ENCODE measurements around the gene SH3GLB2. TPM values are rescaled to one million over a fixed set of nuclear protein-coding genes. Genes with fewer than 3 reads are reported as not detected.

Gene SH3GLB2
- polyA plus RNA-seq, 2 of the 4 experiments (the other 2 are of a cell fraction), result 28.3 to 42.6 TPM

DNA sequence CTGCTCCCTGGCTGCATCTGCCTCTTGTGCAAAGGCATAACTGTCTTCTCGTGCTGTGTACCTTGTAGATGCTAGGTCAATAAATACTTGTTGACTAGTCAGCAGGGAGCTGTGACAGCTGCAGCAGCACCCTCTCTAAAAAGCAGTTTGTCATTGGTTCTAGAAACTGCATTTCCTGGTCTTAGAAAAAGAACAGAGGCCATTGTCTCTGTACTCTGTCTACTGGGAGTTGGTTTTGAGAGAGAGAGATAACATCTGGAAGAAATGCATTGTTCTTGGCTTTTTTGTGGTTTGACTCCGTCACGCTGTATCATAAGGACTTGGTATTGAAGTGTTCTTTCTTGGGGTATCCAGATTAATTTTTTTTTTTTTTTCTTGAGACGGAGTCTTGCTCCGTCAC, 32.3 kb downstream of the SH3GLB2 start:
- Histone ChIP-seq H3K4me3 (no peak overlapping the region), H3K4me1 (no peaks in the 10 kb centered on the region), H3K4me2 (no peak overlapping the region), H3K27ac (no peak overlapping the region), H3K9me3 (no peaks in the 10 kb centered on the region)
- WGBS (ENCODE audit: missing lambda C conversion rate), result 96% methylated on average over 5 of the region's 5 CpGs
- no peak for FAIRE-seq
- ChIA-PET POLR2A (no interaction called here), CTCF (interaction anchor here (1.6 to 7.3 kb wide), 2 partner anchors 12 to 67 kb away, joined by 5 to 64 read pairs; no protein-coding TSS in a partner anchor)
- no peak for DNase-seq (ENCODE audit: low read depth in 1 of 2, low spot score in 1 of 2)
- no peak for TF ChIP-seq SMC3 (IDR thresholded peaks at IDR 0.05)
- no peak for TF ChIP-seq HOXB5 (CRISPR knock-in tag; IDR thresholded peaks at IDR 0.05)
- TF ChIP-seq, protein P1, sequence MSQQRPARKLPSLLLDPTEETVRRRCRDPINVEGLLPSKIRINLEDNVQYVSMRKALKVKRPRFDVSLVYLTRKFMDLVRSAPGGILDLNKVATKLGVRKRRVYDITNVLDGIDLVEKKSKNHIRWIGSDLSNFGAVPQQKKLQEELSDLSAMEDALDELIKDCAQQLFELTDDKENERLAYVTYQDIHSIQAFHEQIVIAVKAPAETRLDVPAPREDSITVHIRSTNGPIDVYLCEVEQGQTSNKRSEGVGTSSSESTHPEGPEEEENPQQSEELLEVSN (IDR thresholded peaks at IDR 0.05; ENCODE audit: borderline replicate concordance, low read depth), result no peak
- TF ChIP-seq EP300 (IDR thresholded peaks at IDR 0.05), result no peak
- no peak for TF ChIP-seq HEYL (CRISPR knock-in tag; IDR thresholded peaks at IDR 0.05)
- no peak for TF ChIP-seq CBX8 (IDR thresholded peaks at IDR 0.05)
- no peak for TF ChIP-seq SREBF2 (IDR thresholded peaks at IDR 0.05)
- TF ChIP-seq REST (IDR thresholded peaks at IDR 0.05), result no peak
- no peak for TF ChIP-seq NPAS2 (CRISPR knock-in tag; IDR thresholded peaks at IDR 0.05; ENCODE audit: borderline replicate concordance)
- TF ChIP-seq ESRRA (IDR thresholded peaks at IDR 0.05; ENCODE audit: borderline replicate concordance, low read length), result no peak
- TF ChIP-seq BHLHE40 (IDR thresholded peaks at IDR 0.05; ENCODE audit: low read depth, low read length), result no peak
- TF ChIP-seq CHD4 (IDR thresholded peaks at IDR 0.05; ENCODE audit: borderline replicate concordance), result no peak
- TF ChIP-seq PHF8 (IDR thresholded peaks at IDR 0.05; ENCODE audit: borderline replicate concordance, low read depth), result no peak
- no peak for TF ChIP-seq ZSCAN20 (CRISPR knock-in tag; IDR thresholded peaks at IDR 0.05)
- no peak for TF ChIP-seq TP53 (CRISPR knock-in tag; IDR thresholded peaks at IDR 0.05)
- no peak for ATAC-seq

DNA sequence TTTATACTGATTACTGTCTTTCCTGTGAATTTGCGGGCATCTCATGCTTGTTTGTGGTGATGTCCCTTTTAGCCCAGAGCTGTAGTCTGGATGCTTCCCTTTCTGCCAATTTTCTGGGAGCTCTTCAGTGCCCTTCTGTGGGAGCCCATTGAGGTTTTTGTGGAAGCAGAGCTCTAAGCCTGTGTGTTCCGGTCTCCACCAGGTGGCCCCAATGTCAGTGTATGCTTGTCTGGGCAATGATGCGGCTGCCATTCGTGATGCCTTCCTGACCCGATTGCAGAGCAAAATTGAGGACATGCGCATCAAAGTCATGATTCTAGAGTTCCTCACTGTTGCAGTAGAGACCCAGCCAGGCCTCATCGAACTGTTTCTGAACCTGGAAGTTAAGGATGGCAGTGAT, 35.1 kb downstream of the SH3GLB2 start:
- H3K4me2 ChIP-seq, result no peak overlapping the region
- POLR2A ChIA-PET, result no interaction called here
- no peak overlapping the region for H3K27ac ChIP-seq
- peak; percentile 82 to 86; a peak in 5 of 6 replicates for ATAC-seq
- H3K9me3 ChIP-seq, result no peaks in the 10 kb centered on the region
- TF ChIP-seq CBX2 (IDR thresholded peaks at IDR 0.05; ENCODE audit: borderline replicate concordance, low read depth) (no peak), RAD21 (conservative IDR thresholded peaks at IDR 0.05 in 1 of 2, IDR thresholded peaks at IDR 0.05 in 1 of 2) (peak in 1 of 2 experiments; percentile 24; a peak in 1 of 5 replicates)
- no peak for FAIRE-seq
- WGBS (ENCODE audit: missing lambda C conversion rate), result 89% methylated on average over 7 of the region's 7 CpGs
- CTCF ChIA-PET, result interaction anchor here (1.0 to 7.3 kb wide), 6 partner anchors 9 to 163 kb away, joined by 3 to 64 read pairs (median 4); no protein-coding TSS in a partner anchor
- no peak overlapping the region for H3K4me3 ChIP-seq
- no peaks in the 10 kb centered on the region; the same call in 2 of the 3 replicates for H3K4me1 ChIP-seq
- peak in 1 of 2 experiments; percentile 43 for DNase-seq (ENCODE audit: low read depth in 1 of 2, low spot score in 1 of 2)

- Histone ChIP-seq H3K4me2 (no peak overlapping the region), H3K4me1 (peaks cover 7% of the 10 kb centered on the region; the same call in 1 of the 3 replicates), H3K9me3 (no peaks in the 10 kb centered on the region), H3K4me3 (no peak overlapping the region), H3K27ac (no peak overlapping the region)
- POLR2A ChIA-PET, result no interaction called here
- no peak for TF ChIP-seq ZFP36 (IDR thresholded peaks at IDR 0.05; ENCODE audit: borderline replicate concordance, partially characterized antibody)
- no peak for TF ChIP-seq HOXA7 (CRISPR knock-in tag; IDR thresholded peaks at IDR 0.05)
- TF ChIP-seq JUNB (IDR thresholded peaks at IDR 0.05), result no peak
- FAIRE-seq, result no peak
- CTCF ChIA-PET, result interaction anchor here (0.6 to 6.0 kb wide), 7 partner anchors 9 to 546 kb away, joined by 3 to 45 read pairs (median 4); partner anchors contain the start of gene ENDOG
- DNase-seq (ENCODE audit: low read depth in 1 of 2, low spot score in 1 of 2), result no peak
- 93% methylated on average over 5 of the region's 5 CpGs for WGBS (ENCODE audit: missing lambda C conversion rate)
- peak; percentile 46 to 68 for ATAC-seq
These were observed 40.3 kb downstream of the SH3GLB2 start for GRCh38 chr9:128987805-128988204.
